ENCODE data around the gene PTPRG. TPM values are rescaled to one million over a fixed set of nuclear protein-coding genes. Genes with fewer than 3 reads are reported as not detected.

The PTPRG gene
- total RNA-seq, 1 experiment from 2014 or later: 32.1 TPM

DNA sequence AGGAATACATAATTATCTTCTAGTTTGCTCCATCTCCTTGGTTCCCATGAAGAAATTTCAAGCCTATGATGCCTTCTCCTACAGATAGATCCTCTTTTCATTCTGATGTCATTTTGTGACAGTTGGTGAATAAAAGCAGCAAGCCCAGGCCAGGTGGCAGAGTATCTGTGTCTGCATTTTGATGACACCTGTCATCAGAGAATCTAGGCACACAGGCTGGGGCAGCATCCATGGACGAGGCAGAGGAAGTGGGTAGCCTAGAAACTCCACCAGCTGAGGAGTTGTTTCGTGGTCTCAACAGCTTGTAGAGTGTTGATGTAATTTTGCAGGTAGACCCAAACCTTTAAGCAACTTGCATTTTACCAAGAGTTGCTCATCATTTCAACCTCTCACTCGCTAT lies 542.2 kb downstream of the PTPRG start:
- Histone ChIP-seq H3K4me3 (replicated peaks in 1 of 2; ENCODE audit: low read depth in 1 of 2, low read length in 2 of 2) (no peak overlapping the region), H4K20me1 (ENCODE audit: insufficient read depth) (no peaks in the 10 kb centered on the region), H3K9ac (ENCODE audit: low read length) (no peak overlapping the region), H3K4me2 (ENCODE audit: low read length) (no peak overlapping the region), H3K79me2 (ENCODE audit: insufficient read depth, low read length) (no peaks in the 10 kb centered on the region), H3K36me3 (ENCODE audit: control insufficient read depth in 1 of 2, insufficient read depth in 2 of 2, low read length in 2 of 2) (no peaks in the 10 kb centered on the region), H2AFZ (ENCODE audit: low read depth, low read length, poor library complexity, severe bottlenecking) (no peak overlapping the region), H3K9me3 (ENCODE audit: control insufficient read depth in 1 of 2, insufficient read depth in 1 of 2, low read depth in 1 of 2, low read length in 2 of 2) (no peaks in the 10 kb centered on the region), H3K9me2 (ENCODE audit: insufficient read depth) (no peaks in the 10 kb centered on the region), H3K27me3 (ENCODE audit: insufficient read depth, low read length) (no peaks in the 10 kb centered on the region), H3K27ac (ENCODE audit: low read depth, low read length) (no peak overlapping the region), H3K4me1 (ENCODE audit: control insufficient read depth in 1 of 2, insufficient read depth in 2 of 2, low read length in 2 of 2) (no peaks in the 10 kb centered on the region)
- ChIA-PET POLR2A (no interaction called here), RAD21 (ENCODE audit: low non-redundant PET in 1 of 2, low total read pairs in 2 of 2, uncharacterized antibody in 2 of 2, unreplicated experiment in 2 of 2) (no interaction called here), CTCF (no interaction called here)
- BruUV-seq (replicated peaks): no TSS peak
- DNase-seq (ENCODE audit: low read depth, low spot score): no peak
- intact Hi-C loops (cut with micrococcal nuclease): no loop called here
- TF ChIP-seq RAD21 (IDR thresholded peaks at IDR 0.05; ENCODE audit: low read depth) (no peak), ZNF274 (IDR thresholded peaks at IDR 0.05; ENCODE audit: low read depth, low read length) (no peak), SP1 (IDR thresholded peaks at IDR 0.05; ENCODE audit: low read depth) (no peak), POLR2AphosphoS5 (IDR thresholded peaks at IDR 0.05; ENCODE audit: low read depth, low read length) (no peak), CBX3 (IDR thresholded peaks at IDR 0.05; ENCODE audit: low read depth) (no peak), ZFX (IDR thresholded peaks at IDR 0.05) (no peak), FOSL1 (IDR thresholded peaks at IDR 0.05; ENCODE audit: low read depth) (no peak), EZH2 (IDR thresholded peaks at IDR 0.05) (no peak), SIN3A (IDR thresholded peaks at IDR 0.05; ENCODE audit: low read depth) (no peak), POLR2A (IDR thresholded peaks at IDR 0.05; ENCODE audit: borderline replicate concordance, extremely low read depth, insufficient read depth, insufficient read length) (no peak), CEBPB (IDR thresholded peaks at IDR 0.05; ENCODE audit: low read depth) (no peak), TCF7L2 (IDR thresholded peaks at IDR 0.05; ENCODE audit: borderline replicate concordance, extremely low read depth, insufficient read depth, insufficient read length) (no peak), YY1 (IDR thresholded peaks at IDR 0.05; ENCODE audit: extremely low read depth, insufficient replicate concordance, low read depth, low read length) (no peak), SRF (IDR thresholded peaks at IDR 0.05; ENCODE audit: low read depth) (no peak)
- TF ChIP-seq, protein P1, sequence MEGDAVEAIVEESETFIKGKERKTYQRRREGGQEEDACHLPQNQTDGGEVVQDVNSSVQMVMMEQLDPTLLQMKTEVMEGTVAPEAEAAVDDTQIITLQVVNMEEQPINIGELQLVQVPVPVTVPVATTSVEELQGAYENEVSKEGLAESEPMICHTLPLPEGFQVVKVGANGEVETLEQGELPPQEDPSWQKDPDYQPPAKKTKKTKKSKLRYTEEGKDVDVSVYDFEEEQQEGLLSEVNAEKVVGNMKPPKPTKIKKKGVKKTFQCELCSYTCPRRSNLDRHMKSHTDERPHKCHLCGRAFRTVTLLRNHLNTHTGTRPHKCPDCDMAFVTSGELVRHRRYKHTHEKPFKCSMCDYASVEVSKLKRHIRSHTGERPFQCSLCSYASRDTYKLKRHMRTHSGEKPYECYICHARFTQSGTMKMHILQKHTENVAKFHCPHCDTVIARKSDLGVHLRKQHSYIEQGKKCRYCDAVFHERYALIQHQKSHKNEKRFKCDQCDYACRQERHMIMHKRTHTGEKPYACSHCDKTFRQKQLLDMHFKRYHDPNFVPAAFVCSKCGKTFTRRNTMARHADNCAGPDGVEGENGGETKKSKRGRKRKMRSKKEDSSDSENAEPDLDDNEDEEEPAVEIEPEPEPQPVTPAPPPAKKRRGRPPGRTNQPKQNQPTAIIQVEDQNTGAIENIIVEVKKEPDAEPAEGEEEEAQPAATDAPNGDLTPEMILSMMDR (IDR thresholded peaks at IDR 0.05 in 2 of 3, conservative IDR thresholded peaks at IDR 0.05 in 1 of 3; ENCODE audit: borderline replicate concordance in 1 of 3, insufficient read depth in 1 of 3, low read depth in 2 of 3, low read length in 2 of 3): no peak
- TF ChIP-seq, protein P2, sequence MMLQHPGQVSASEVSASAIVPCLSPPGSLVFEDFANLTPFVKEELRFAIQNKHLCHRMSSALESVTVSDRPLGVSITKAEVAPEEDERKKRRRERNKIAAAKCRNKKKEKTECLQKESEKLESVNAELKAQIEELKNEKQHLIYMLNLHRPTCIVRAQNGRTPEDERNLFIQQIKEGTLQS (IDR thresholded peaks at IDR 0.05): no peak
- TF ChIP-seq, protein P3, sequence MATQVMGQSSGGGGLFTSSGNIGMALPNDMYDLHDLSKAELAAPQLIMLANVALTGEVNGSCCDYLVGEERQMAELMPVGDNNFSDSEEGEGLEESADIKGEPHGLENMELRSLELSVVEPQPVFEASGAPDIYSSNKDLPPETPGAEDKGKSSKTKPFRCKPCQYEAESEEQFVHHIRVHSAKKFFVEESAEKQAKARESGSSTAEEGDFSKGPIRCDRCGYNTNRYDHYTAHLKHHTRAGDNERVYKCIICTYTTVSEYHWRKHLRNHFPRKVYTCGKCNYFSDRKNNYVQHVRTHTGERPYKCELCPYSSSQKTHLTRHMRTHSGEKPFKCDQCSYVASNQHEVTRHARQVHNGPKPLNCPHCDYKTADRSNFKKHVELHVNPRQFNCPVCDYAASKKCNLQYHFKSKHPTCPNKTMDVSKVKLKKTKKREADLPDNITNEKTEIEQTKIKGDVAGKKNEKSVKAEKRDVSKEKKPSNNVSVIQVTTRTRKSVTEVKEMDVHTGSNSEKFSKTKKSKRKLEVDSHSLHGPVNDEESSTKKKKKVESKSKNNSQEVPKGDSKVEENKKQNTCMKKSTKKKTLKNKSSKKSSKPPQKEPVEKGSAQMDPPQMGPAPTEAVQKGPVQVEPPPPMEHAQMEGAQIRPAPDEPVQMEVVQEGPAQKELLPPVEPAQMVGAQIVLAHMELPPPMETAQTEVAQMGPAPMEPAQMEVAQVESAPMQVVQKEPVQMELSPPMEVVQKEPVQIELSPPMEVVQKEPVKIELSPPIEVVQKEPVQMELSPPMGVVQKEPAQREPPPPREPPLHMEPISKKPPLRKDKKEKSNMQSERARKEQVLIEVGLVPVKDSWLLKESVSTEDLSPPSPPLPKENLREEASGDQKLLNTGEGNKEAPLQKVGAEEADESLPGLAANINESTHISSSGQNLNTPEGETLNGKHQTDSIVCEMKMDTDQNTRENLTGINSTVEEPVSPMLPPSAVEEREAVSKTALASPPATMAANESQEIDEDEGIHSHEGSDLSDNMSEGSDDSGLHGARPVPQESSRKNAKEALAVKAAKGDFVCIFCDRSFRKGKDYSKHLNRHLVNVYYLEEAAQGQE (IDR thresholded peaks at IDR 0.05; ENCODE audit: low read depth): no peak
- TF ChIP-seq, protein P4, sequence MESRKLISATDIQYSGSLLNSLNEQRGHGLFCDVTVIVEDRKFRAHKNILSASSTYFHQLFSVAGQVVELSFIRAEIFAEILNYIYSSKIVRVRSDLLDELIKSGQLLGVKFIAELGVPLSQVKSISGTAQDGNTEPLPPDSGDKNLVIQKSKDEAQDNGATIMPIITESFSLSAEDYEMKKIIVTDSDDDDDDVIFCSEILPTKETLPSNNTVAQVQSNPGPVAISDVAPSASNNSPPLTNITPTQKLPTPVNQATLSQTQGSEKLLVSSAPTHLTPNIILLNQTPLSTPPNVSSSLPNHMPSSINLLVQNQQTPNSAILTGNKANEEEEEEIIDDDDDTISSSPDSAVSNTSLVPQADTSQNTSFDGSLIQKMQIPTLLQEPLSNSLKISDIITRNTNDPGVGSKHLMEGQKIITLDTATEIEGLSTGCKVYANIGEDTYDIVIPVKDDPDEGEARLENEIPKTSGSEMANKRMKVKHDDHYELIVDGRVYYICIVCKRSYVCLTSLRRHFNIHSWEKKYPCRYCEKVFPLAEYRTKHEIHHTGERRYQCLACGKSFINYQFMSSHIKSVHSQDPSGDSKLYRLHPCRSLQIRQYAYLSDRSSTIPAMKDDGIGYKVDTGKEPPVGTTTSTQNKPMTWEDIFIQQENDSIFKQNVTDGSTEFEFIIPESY (IDR thresholded peaks at IDR 0.05; ENCODE audit: extremely low read depth, insufficient replicate concordance, low read length): no peak
- ATAC-seq: no peak
